DMS153 (cell line): Measurements from ENCODE around the gene MTSS2.
A peak's percentile ranks its signal among the peaks of the same experiment; 100 is the strongest.

Experiments used
- DNase-seq: peaks from one replicate; lab custom pipeline; 2025; lab: John Stamatoyannopoulos, UW

The MTSS2 gene, protein sequence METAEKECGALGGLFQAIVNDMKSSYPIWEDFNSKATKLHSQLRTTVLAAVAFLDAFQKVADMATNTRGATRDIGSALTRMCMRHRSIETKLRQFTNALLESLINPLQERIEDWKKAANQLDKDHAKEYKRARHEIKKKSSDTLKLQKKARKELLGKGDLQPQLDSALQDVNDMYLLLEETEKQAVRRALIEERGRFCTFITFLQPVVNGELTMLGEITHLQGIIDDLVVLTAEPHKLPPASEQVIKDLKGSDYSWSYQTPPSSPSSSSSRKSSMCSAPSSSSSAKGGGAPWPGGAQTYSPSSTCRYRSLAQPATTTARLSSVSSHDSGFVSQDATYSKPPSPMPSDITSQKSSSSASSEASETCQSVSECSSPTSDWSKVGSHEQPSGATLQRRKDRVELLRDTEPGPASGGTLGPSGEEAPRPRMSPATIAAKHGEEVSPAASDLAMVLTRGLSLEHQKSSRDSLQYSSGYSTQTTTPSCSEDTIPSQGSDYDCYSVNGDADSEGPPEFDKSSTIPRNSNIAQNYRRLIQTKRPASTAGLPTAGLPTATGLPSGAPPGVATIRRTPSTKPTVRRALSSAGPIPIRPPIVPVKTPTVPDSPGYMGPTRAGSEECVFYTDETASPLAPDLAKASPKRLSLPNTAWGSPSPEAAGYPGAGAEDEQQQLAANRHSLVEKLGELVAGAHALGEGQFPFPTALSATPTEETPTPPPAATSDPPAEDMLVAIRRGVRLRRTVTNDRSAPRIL

GRCh38 chr16:70685938-70686375, at the start of gene MTSS2:
MTSS2 (minus strand) TSS chr16:70686053; CDS start chr16:70685791, 262 bp downstream.
- DNase-seq: peak; percentile 68

DNA sequence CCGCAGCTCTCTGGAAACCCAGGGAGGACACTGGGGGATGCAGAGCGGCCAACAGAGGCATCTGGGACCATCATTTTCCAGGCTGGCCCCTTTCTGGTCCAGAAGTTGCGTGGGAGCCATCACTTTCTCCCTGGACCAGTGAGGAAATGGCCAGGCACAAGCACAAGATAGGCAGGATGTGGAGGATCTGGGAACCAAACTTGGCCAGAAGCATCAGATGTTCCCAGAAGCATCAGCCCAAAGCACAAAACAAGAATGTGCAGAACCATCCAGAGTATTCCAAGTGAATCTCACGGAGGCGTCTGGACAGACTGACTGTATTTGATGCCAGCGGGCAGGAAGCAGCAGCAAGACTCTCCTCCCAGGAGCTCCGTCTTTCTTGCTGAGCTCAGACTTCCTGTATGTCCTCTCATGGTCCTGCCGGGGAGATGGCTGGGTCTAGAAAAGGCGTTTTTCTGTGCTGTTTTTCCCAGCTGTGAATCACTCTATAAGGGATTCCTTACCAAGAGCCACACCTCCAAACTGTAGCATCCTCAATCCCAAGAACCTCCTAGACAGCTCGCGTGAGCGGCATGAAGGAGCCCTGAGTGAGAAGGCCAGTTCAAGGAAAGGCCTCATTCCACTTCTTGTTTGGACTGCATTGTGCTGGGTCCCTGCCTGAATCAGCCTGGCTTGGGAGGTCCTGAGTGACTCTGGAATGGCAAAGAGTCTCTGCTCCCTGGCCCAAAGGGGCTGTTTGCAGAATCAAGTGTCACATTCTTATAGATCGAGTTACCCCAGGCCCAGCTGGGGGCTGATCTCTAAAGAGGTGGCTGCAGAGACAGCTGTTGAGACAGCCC, 49.5 kb upstream of the MTSS2 start:
- DNase-seq: no peak

DNA sequence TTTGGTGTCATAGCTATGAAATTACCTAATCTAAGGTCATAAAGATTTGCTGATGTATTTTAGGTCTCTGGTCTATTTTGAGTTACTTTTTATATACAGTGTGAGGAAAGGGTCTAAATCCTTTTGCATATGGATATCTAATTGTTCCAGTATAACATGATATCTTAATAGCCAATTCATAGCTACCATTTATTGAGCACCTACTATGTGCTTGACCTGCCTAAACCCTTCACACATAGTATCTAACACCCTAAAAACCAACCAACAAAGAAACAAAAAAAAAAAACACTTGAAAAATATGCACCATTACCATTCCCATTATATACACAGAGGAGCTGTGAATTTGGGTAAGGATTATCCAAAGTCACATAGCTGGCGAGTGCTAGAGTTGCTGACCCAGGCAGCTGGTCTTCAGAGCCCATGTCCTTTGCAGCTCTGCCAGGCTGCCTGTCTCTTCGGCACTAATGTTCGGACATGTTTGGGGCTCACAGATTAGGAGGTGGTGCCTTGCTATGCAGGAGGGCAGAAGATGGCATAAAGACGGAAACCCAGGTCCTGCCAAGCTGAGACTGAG, 48.8 kb upstream of the MTSS2 start:
- no peak for DNase-seq

- no peak for DNase-seq
Measured at GRCh38 chr16:70730944-70731343, 45.1 kb upstream of the MTSS2 start.

DNA sequence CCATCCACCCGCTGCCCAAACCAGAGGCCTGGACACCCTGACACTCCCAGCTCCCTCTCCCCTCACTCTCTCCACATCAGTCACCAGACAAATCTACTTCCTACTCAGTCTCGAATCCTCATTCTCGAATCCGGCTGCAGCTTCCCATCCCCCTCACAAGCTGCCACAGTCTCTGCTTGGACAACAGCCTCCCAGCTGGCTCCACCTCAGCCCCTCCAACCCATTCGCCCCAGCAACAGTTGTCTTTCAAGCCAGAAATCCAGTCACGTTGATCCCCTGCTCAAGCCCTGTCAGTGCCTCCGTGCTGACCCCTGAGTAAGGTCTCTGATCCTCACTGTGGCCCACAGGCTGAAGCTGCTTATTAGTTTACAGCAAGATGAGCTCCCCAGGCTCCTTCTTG, 44.2 kb upstream of the MTSS2 start:
- DNase-seq: no peak

- DNase-seq: no peak
Measured at GRCh38 chr16:70729292-70729691, 43.4 kb upstream of the MTSS2 start.

DNA sequence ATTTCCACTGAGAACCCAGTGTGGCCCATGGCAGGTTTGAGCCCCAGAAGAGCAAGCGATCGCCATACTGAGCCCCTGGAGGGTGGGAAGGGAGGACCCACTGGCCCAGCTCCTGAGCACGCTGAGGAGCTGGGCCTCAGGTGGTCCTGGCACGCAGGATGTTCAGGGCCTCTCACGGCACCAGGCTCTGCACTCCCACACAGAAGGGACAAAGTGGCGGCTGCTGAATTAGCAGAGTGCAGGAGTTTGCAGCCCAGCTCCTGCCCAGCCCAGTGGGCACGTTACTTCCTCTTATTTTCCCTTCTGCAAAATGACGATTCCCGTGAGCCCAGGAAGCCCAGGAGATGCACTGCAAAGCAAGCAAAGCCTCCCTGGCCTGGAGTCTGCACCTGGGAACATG, 42.3 kb upstream of the MTSS2 start:
- no peak for DNase-seq

GRCh38 chr16:70726892-70727361, 41.1 kb upstream of the MTSS2 start:
- DNase-seq: no peak

DNA sequence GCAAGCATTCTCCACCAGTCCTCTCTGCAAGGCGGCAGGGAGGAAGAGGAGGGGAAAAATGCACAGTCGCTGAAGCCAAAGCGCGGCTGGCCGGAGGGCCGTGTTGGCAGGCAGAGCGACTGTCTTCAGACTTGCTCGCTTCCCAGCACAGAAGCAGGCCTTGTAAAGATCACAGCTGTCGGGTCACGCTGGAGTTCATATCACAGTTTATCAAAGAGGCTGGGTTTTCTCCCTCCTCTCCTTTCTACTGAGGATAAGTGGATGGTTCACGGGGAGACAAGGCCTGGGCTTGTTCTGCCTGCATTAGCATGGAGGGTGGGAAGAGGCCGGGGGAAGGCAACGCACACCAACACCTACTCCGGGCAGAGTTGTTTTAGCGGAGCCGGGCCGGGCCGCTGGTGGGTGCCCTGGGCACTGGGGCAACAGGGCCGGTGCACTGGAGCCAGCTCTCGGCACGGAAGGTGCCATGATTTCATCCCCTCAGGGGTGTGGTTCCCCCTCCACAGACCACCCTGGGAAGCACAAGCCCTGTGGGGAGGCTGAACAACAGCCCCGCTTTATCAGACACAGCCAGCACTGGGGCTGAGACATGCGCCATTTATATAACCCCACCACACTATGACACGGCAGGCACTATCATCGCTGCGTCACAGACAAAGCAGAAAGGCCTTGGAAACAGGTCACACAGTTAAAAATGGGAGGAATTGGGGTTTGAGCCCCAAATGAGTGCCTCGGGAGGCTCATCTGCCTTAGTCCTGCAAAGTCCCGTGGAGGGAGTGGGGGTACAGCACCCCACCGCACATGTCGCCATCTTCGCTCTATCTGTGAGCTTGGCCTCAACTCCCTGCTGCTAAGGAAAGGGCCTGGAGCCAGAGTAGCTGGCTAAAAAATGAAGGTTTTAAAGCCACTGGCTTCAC, 40.3 kb upstream of the MTSS2 start:
- no peak for DNase-seq

DNA sequence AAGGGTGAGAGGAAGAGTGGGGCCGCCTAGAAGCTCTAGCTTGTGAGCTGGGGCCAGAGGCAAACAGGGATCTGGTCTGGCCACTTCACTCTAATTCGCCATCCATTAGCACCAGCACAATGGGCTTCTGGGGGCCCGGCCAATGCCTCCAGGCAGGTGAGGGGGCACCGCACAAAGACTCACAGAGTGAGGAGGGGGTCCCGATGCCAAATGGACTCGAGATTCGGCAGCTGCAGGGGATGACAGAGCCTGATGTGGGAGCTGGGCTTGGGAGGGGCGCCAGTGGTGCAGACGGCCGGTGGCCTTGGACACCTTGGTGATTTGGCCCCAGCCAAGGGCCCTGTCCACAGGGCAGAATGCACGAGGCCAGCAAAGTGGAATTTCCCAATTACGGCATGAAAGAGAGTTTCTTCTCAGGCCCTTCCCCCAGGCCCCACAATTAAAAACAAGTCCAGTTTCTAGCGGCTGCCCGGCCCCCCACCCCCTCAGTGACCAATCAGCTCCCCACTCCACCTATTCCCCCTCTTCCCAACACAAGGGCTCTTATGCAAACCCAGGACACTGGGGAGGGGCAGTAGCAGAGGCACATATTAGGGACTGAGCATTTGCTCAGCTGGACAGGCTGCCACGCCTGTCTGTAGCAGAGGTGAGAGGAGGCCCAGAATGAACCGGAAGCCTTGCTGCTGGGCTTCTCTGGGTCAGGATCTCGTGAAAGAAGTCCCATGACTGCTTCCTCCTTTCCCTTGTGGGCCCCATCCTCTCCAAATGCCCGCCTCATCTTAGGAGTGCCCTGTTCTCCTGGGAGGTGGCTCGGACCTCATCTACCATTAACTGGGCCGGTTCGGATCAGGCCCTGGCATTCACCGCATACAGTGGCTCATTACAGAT, 39.4 kb upstream of the MTSS2 start:
- no peak for DNase-seq

- DNase-seq: no peak
Measured at GRCh38 chr16:70724146-70725023, 38.5 kb upstream of the MTSS2 start.

DNA sequence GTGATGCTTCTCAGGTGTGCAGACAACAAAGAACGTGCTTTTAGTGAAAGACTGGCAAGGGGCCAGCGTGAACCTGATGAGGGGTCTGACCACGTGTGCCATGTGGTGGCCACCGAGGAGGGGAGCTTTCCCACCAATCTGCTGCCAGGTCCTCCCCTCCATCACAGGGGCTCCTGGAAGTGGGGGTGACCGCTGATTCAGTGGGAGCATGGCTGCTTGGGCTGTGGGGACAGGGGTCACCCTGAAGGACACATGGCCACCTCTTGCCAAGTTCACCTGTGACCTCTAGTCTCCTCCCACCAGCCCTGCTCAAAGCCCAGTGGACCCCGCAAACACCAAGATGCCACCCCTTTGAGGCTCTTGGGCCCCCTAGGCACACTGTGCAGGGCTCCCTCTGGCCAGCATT, 37.9 kb upstream of the MTSS2 start:
- no peak for DNase-seq

DNA sequence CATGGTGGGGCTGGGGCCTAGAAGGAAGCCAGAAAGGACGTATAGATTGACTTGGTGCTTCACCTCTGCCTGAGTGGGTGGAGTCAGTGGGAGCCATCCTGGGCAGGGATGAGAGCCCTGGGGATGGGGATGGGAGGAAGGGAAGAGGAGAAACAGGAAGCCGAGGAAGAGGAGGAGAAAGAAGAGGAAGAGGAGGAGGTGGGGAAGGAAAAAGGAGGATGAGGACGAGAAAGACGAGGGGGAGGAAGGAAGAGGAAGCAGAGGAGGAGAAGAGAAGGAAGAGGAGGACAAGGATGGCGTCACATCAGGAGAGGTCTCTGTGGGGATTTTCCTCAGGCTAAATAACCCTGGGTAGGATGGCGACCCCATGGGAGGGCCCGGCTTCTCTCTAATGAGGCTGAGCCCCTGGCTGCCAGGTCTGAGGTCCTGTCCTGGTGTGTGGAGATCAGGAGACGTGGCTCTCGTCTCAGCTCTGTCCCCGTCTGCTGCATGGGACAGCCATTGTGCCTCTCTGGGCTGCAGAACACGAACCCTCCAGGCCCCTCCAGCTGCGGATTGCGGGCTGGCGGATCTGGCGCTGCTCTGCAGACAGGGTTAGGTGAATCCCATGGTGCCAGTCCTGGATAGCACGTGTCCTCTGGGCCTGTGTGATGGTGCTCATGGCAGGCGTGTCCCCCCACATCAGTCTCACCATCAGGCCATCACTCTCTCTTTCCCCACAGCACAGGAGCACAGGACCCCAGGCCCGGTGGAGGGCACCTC, 35.5 kb upstream of the MTSS2 start:
- no peak for DNase-seq

DNA sequence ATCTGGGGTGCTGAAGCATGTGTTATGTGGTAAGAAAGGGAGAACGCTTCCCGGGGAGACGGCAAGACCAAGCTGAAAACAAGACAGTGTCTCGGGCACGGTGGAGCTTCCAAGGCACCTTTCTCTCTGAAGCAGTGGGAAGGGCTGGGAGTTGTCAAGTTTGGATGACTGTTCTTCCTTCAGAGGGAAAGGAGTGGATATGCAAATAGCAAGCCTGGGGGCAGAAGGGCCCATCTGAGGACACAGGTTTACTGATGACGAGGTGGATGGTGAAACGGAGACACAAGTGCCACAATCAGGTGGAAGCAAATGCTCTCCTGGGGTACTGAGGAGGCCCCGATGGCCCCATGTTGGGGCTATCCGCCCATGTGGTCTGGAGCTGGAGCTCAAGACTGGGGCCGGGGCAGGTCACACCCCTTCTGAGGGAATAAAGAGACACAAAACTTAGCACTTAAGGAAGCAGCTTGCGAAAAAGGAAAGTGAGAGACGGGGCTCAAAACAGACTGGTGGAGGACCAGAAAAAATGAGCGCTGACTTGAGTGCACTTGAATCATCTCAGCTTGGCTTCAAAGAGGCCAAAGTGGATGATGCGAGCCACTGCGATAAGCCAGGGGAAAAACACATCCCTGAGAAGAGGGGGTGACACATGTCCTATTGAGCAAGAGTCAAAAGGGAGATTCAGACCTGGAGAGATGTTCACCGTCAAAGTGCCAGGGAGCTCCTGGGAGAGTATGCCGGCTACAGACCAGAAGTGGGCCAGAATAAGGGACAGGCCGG, 34.8 kb upstream of the MTSS2 start:
- DNase-seq: no peak

DNA sequence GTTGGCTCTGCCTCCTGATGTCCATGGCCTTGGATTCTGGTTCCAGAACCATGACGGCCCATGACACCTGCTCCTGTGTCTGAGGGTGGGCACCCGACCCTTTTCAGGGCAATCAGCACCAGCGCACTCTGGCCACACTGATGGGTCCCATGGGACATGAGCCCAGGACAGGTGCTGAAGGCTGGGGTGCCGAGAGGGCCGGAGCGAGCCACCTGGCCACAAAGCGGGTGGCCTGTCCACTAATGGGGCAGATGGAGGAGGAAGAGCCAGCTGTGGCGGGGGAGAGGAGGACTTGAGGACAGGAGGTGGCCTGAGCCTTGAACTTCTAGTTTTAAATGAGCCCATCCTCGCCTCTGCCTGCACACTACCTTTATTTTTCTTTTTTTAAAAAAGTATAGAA, 31.2 kb upstream of the MTSS2 start:
- no peak for DNase-seq

DNA sequence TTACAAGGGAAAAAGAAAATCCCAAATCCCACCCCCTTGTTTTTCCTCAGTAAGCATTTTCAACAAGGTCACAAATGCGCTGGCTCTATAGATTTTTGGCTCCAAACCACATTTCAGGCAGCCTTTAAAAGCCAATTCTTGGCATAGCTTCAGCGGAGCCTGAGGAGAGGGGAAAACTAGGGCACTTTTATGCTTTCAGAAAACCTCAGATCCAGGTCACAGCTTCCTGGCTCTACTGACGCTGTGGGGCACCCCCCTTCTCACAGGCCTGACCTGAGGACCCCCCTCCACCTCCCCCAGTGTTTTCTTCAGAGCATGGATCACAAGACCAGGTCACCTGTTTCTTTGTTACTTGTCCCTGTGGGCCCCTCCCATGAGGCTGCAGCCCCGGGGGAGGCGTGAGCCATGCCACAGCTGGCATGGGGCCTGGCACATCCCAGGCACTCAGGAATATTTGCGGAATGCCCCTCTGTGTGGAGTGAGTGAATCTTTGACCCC, 30.1 kb upstream of the MTSS2 start:
- no peak for DNase-seq
